Nephron progenitor cell (in vitro differentiated cells): ENCODE measurements around the gene NSF.
"Not testable (repeated sequence)": the region's sequence is repeated elsewhere in the genome, so short reads cannot be mapped to it uniquely, and the experiment has no call there.

Experiments used
- DNase-seq: peaks from one replicate; pipeline ENCODE4 v3.0.0; 2021
- H3K27ac Mint-ChIP-seq: 2 replicates; pipeline ENCODE4 v1.8.0; 2021; ENCODE audit warnings: mild to moderate bottlenecking, moderate library complexity, mixed read lengths
- H3K27me3 Mint-ChIP-seq: 2 replicates; pipeline ENCODE4 v1.8.0; 2021; ENCODE audit warnings: mild to moderate bottlenecking, low read depth, mixed read lengths; ENCODE audit not compliant: poor library complexity
- H3K36me3 Mint-ChIP-seq: 2 replicates; pipeline ENCODE4 v1.8.0; 2021; ENCODE audit warnings: low read depth, mixed read lengths
- H3K4me1 Mint-ChIP-seq: 2 replicates; pipeline ENCODE4 v1.8.0; 2021; ENCODE audit warnings: mixed read lengths
- H3K4me3 Mint-ChIP-seq: 2 replicates; pipeline ENCODE4 v1.8.0; 2021; ENCODE audit warnings: mild to moderate bottlenecking, moderate library complexity, mixed read lengths
- H3K9me3 Mint-ChIP-seq: 2 replicates; pipeline ENCODE4 v1.8.0; 2021; ENCODE audit warnings: mild to moderate bottlenecking, moderate library complexity, mixed read lengths

Gene NSF

GRCh38 chr17:46611304-46611703, 20.8 kb downstream of the NSF start:
- not testable (repeated sequence) for H3K4me3 Mint-ChIP-seq, H3K36me3 Mint-ChIP-seq, H3K27ac Mint-ChIP-seq, DNase-seq, H3K9me3 Mint-ChIP-seq, H3K27me3 Mint-ChIP-seq, H3K4me1 Mint-ChIP-seq

- not testable (repeated sequence) for H3K4me1 Mint-ChIP-seq, H3K9me3 Mint-ChIP-seq, H3K4me3 Mint-ChIP-seq, H3K27ac Mint-ChIP-seq, H3K27me3 Mint-ChIP-seq, DNase-seq, H3K36me3 Mint-ChIP-seq
Observed at GRCh38 chr17:46613876-46614275, 23.4 kb downstream of the NSF start.

DNA sequence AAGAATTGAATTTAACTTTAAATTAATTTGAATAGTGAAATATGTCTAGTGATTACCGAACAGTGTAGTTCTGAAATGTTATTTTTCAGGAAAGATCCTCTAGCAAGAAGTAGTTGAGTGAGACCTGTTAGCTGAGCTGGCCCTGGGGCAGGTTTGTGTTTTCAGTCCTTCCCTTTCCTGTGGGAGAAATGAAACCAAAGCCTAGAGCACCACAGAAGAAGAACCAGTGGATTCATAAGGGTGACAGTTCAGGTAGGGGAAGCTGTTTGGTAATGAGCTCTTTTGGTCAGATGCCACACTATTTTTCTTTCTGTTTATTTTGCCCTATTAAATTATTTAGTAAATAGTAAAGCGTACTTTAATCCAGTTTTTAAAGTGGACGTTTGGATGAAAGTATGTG, 26.7 kb downstream of the NSF start:
- DNase-seq, H3K27ac Mint-ChIP-seq, H3K36me3 Mint-ChIP-seq, H3K27me3 Mint-ChIP-seq, H3K9me3 Mint-ChIP-seq, H3K4me1 Mint-ChIP-seq, H3K4me3 Mint-ChIP-seq: not testable (repeated sequence)

GRCh38 chr17:46618975-46619374, 28.5 kb downstream of the NSF start:
- H3K27me3 Mint-ChIP-seq, H3K4me1 Mint-ChIP-seq, DNase-seq, H3K27ac Mint-ChIP-seq, H3K36me3 Mint-ChIP-seq, H3K9me3 Mint-ChIP-seq, H3K4me3 Mint-ChIP-seq: not testable (repeated sequence)

GRCh38 chr17:46623790-46624189, 33.3 kb downstream of the NSF start:
- not testable (repeated sequence) for H3K27ac Mint-ChIP-seq, H3K4me1 Mint-ChIP-seq

DNA sequence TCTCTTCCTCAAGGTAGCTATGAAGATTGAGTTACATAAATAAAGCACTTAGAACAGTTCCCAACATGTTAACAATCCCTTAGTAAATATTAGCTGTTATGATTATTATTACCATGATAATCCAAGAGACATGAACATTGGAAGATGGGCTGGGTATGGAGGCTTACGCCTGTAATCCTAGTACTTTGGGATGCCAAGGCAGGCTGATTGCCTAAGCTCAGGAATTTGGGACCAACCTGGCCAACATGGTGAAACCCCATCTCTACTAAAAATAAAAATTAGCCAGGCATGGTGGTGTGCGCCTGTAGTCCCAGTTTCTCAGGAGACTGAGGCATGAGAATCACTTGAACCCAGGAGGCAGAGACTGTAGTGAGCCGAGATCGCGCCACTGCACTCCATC, 34.3 kb downstream of the NSF start:
- H3K27ac Mint-ChIP-seq, H3K4me1 Mint-ChIP-seq, H3K9me3 Mint-ChIP-seq, H3K4me3 Mint-ChIP-seq, H3K36me3 Mint-ChIP-seq, H3K27me3 Mint-ChIP-seq, DNase-seq: not testable (repeated sequence)

More at GRCh38 chr17:46623790-46624189, 33.3 kb downstream of the NSF start:
- not testable (repeated sequence) for H3K4me3 Mint-ChIP-seq, H3K27me3 Mint-ChIP-seq, H3K36me3 Mint-ChIP-seq, DNase-seq, H3K9me3 Mint-ChIP-seq

DNA sequence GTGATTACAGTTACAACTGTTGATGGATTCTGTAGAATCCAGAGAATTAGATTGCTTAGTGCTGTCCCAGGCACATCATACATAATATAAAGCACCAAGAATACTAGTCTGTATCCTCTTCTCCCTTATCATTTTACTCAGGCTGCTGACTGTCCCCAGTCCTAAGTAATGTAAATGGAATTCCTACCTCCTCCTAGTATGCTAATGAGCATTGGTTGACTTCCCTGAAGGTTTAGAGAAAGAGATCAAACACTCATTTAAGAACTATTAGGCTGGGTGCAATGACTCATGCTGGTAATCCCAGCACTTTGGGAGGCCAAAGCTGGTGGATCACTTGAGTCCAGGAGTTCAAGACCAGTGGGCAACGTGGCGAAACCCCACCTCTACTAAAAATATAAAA, 37.0 kb downstream of the NSF start:
- H3K9me3 Mint-ChIP-seq, H3K27ac Mint-ChIP-seq, H3K4me1 Mint-ChIP-seq, H3K36me3 Mint-ChIP-seq, H3K27me3 Mint-ChIP-seq, H3K4me3 Mint-ChIP-seq, DNase-seq: not testable (repeated sequence)

- H3K36me3 Mint-ChIP-seq, H3K9me3 Mint-ChIP-seq, H3K27me3 Mint-ChIP-seq, DNase-seq, H3K27ac Mint-ChIP-seq, H3K4me1 Mint-ChIP-seq, H3K4me3 Mint-ChIP-seq: not testable (repeated sequence)
Observed at GRCh38 chr17:46628753-46629436, 38.4 kb downstream of the NSF start.

- not testable (repeated sequence) for H3K27ac Mint-ChIP-seq, H3K27me3 Mint-ChIP-seq
Observed at GRCh38 chr17:46632146-46632545, 41.7 kb downstream of the NSF start.

GRCh38 chr17:46634844-46635243, 44.4 kb downstream of the NSF start:
- not testable (repeated sequence) for H3K4me1 Mint-ChIP-seq, H3K36me3 Mint-ChIP-seq, DNase-seq, H3K27ac Mint-ChIP-seq, H3K4me3 Mint-ChIP-seq, H3K9me3 Mint-ChIP-seq, H3K27me3 Mint-ChIP-seq

More at GRCh38 chr17:46632146-46632545, 41.7 kb downstream of the NSF start:
- not testable (repeated sequence) for H3K4me3 Mint-ChIP-seq, H3K36me3 Mint-ChIP-seq, H3K4me1 Mint-ChIP-seq, H3K9me3 Mint-ChIP-seq, DNase-seq

DNA sequence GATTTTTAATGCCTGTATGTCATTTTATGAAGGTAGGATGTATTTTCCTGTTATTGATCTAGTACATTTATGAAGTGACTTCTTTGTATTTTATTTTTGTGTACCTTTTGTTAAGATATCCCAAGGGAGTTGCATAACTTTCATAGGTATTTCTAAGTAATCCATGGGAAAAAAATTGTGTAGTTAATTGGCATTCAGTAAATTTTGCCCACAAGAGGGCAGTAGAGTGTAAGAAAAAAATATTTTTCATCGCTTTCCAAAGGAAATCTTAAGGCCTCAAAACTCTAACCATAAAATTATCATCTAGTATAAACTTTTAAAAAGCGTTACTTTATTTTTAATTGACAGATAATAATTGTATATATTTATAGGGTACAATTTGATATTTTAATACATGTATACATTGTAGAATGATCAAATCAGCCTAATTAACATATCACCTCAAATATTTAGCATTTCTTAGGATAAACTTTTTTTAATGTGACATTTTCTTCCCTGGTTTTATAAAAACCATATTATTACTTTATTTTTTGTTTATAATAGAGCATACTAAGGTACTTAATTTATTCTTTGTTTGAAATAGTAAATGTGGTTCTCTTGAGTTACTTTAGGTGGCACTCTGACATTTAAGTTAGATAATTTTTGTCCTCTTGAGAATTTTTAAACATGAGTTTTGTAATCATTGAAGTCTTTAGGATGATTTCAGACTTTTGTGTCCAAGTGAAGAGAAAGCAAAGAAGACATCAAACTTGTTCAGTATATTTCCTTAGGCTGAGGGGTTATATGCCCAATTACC, 51.6 kb downstream of the NSF start:
- H3K4me1 Mint-ChIP-seq, H3K27ac Mint-ChIP-seq, H3K36me3 Mint-ChIP-seq, DNase-seq, H3K4me3 Mint-ChIP-seq, H3K27me3 Mint-ChIP-seq, H3K9me3 Mint-ChIP-seq: not testable (repeated sequence)

DNA sequence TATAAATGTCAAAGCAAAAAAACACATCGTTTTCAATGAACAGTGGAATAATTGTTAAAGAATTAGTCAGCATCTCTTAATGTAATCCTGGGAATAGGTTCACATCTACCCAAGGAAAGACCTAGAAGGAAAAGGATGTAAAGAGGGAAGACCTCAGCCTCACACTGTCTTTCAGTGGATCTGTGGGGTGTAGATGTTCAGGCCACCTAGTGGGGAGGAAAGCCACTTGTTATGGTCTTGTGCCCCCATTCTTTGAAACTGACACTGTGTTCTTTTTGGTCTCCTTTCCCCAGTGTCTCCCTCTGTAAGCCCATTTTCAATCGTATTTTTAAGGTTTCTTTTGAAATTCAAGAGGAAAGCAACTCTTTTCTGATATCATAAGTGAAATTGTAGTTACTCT, 56.8 kb downstream of the NSF start:
- not testable (repeated sequence) for H3K27ac Mint-ChIP-seq, DNase-seq, H3K4me1 Mint-ChIP-seq, H3K9me3 Mint-ChIP-seq, H3K36me3 Mint-ChIP-seq, H3K27me3 Mint-ChIP-seq, H3K4me3 Mint-ChIP-seq

GRCh38 chr17:46647688-46648278, 57.3 kb downstream of the NSF start:
- DNase-seq, H3K9me3 Mint-ChIP-seq, H3K27ac Mint-ChIP-seq, H3K4me3 Mint-ChIP-seq, H3K36me3 Mint-ChIP-seq, H3K4me1 Mint-ChIP-seq, H3K27me3 Mint-ChIP-seq: not testable (repeated sequence)

- not testable (repeated sequence) for H3K4me1 Mint-ChIP-seq, H3K27me3 Mint-ChIP-seq
Observed at GRCh38 chr17:46649246-46649645, 58.8 kb downstream of the NSF start.

More at GRCh38 chr17:46649246-46649645, 58.8 kb downstream of the NSF start:
- DNase-seq, H3K36me3 Mint-ChIP-seq, H3K9me3 Mint-ChIP-seq, H3K27ac Mint-ChIP-seq, H3K4me3 Mint-ChIP-seq: not testable (repeated sequence)
